ENCODE measurements around the gene DLK1. TPM values are rescaled to one million over a fixed set of nuclear protein-coding genes. Genes with fewer than 3 reads are reported as not detected.

The DLK1 gene
- 10 to 100 TPM; 26.2 to 33.0 TPM for total RNA-seq

DNA sequence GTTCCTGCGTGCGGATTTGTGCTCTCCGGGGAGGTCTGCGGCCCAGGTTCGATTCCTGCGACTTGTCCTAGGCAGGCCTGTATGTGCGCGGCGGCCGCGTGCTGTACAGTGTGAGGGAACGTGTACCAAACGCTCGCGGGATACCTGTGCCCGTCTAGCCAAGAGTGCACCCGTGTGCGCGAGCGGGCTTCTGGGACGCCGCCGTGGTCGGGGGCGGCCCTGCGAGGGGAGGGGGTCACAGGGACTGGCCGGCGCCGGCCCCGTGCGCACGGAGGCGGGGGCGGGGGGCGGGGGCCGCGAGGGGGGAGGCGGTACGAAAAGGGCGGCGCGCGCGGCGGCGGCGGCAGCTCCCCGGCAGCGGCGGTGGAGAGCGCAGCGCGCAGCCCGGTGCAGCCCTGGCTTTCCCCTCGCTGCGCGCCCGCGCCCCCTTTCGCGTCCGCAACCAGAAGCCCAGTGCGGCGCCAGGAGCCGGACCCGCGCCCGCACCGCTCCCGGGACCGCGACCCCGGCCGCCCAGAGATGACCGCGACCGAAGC lies at the start of gene DLK1:
Gene DLK1 (plus strand): TSS at position 343 of the 536 bp plus-strand sequence. CDS start 177 bp downstream, at position 520.
- Histone ChIP-seq H3K27ac (no peak within 1 kb of the TSS), H3K4me3 (no peak within 1 kb of the TSS), H3K4me1 (no peaks in the 10 kb centered on the region), H3K27me3 (peaks cover 0 to 17% of the 10 kb centered on the region in 2 donors), H3K36me3 (replicated peaks in 1 of 2; ENCODE audit: insufficient read depth in 1 of 2, low read depth in 2 of 2) (no peaks in the 10 kb centered on the region), H3K9me3 (no peaks in the 10 kb centered on the region)
- DNase-seq (no peak), ATAC-seq (no peak)
- TF ChIP-seq POLR2A (IDR thresholded peaks at IDR 0.05), result no peak
- no peak for TF ChIP-seq CTCF (IDR thresholded peaks at IDR 0.05)
- 0 to 2% methylated on average over 5 to 53 of the region's 77 CpGs for WGBS, 2 donors
- intact Hi-C loops (cut with DNase I), result no loop called here

DNA sequence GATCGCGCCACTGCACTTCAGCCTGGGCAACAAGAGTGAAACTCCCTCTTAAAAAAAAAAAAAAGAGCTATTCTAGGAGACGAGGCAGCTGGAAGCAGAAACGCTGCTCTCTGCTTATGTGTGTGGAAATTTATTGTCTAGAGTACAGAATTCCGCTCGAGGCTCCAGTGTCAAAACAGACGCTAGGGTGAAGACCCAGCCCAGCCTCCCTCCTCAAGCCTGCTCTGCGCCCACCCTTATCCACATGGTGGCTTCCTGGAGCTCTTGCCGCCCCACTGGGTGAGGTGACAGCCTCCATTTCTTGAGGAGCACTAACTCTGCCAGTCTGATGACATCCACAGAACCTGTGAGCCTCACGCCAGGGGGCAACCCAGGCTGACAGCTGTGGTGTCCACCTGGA lies 49.5 kb upstream of the DLK1 start:
- H3K4me3 ChIP-seq, result no peak overlapping the region
- H3K27me3 ChIP-seq, result no peaks in the 10 kb centered on the region
- ATAC-seq (no peak), DNase-seq (no peak)
- peaks cover 27% of the 10 kb centered on the region for H3K4me1 ChIP-seq
- H3K27ac ChIP-seq, result peak overlapping the region in 1 of 4 donors; percentile 61
- WGBS, 2 donors, result 78 to 81% methylated on average over 9 to 10 of the region's 10 CpGs
- no peaks in the 10 kb centered on the region for H3K36me3 ChIP-seq (replicated peaks in 1 of 2; ENCODE audit: insufficient read depth in 1 of 2, low read depth in 2 of 2)
- no peaks in the 10 kb centered on the region for H3K9me3 ChIP-seq
- TF ChIP-seq POLR2A (IDR thresholded peaks at IDR 0.05), result no peak
- TF ChIP-seq CTCF (IDR thresholded peaks at IDR 0.05), result no peak
- intact Hi-C loops (cut with DNase I), result no loop called here

DNA sequence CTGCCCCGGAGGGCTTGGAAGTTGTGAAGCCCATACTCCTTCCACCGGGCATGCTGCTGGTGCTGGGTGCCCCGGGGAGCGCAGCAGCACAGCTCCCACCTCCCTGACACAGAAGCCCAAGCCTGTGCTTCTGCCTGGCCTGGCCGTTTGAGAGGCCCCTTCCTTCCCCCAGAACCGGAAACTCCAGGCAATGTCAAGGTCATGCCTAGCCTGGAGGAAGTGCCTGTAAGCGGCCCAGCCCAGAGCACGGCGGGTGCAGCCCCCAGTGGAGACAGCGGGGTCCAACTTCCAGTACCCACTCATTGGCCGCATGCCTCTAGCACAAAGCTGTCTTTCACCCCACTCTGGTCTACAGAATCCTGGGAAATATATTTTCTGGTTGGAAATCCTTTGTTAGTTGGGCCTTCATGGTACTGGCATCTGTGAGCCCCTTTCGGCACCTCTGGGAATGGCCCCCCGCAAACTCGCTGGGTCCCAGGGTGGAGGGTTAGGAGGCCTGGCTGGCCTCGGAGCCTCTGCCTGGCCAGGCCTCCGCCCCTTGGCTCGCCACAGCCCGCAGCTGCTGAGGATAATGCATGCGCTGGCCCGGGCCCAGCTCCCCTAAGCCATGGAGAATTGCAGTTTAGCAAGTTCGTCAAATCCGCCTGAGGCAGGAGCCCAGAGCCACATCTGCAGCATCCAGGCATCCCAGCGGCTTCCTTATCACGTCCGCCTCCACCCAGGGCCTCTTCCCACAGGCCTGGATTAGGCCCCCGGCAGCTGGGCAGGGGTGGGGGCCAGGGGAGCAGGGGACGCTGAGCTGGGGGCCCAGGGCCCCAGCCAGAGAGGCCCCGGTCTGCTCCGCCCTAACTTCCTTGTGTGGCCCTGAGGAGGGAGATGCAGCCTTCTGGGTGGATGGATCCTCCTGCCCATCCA lies 48.9 kb upstream of the DLK1 start:
- WGBS, 2 donors, result 55 to 89% methylated on average over 8 to 29 of the region's 29 CpGs
- Histone ChIP-seq H3K4me3 (no peak overlapping the region), H3K27me3 (no peaks in the 10 kb centered on the region), H3K27ac (peak overlapping the region in 1 of 4 donors; percentile 61), H3K9me3 (no peaks in the 10 kb centered on the region), H3K36me3 (replicated peaks in 1 of 2; ENCODE audit: insufficient read depth in 1 of 2, low read depth in 2 of 2) (no peaks in the 10 kb centered on the region), H3K4me1 (peaks cover 20% of the 10 kb centered on the region)
- ATAC-seq, result peak; percentile 34
- DNase-seq, result peak in 1 of 4 donors; percentile 34
- intact Hi-C loops (cut with DNase I), result no loop called here
- no peak for TF ChIP-seq CTCF (IDR thresholded peaks at IDR 0.05)
- TF ChIP-seq POLR2A (IDR thresholded peaks at IDR 0.05), result no peak

- no peaks in the 10 kb centered on the region for H3K36me3 ChIP-seq (replicated peaks in 1 of 2; ENCODE audit: insufficient read depth in 1 of 2, low read depth in 2 of 2)
- TF ChIP-seq POLR2A (IDR thresholded peaks at IDR 0.05) (no peak), CTCF (IDR thresholded peaks at IDR 0.05) (no peak)
- H3K27me3 ChIP-seq, result no peaks in the 10 kb centered on the region
- ATAC-seq (no peak), DNase-seq (no peak)
- peak overlapping the region in 1 of 4 donors; percentile 61 for H3K27ac ChIP-seq
- intact Hi-C loops (cut with DNase I), result no loop called here
- H3K4me3 ChIP-seq, result no peak overlapping the region
- H3K9me3 ChIP-seq, result no peaks in the 10 kb centered on the region
- peaks cover 14% of the 10 kb centered on the region for H3K4me1 ChIP-seq
- WGBS, 2 donors, result 66 to 92% methylated on average over 5 to 6 of the region's 7 CpGs
These were observed 48.2 kb upstream of the DLK1 start for GRCh38 chr14:100678469-100678828.

Measured in body of pancreas (tissue), 4 donors.